A549 (cell line): ENCODE measurements around the gene CALHM3. TPM values are rescaled to one million over a fixed set of nuclear protein-coding genes. Genes with fewer than 3 reads are reported as not detected.

Experiments
- ATAC-seq, 2 experiments: fragments of 200-7000 bp in 1 of 2; fragments of >200 bp in 1 of 2; cut with Nextera tagmentation in 1 of 2; cut with Tn5 transposase in 1 of 2; 3 replicates each; pipeline versions ENCODE4 v1.8.0 to v1.9.1; 2018 to 2020; ENCODE audit warnings: mild to moderate bottlenecking in 1 of 2, moderate library complexity in 1 of 2
- CTCF ChIA-PET: fragments of 300-600 bp; sonication (Branson Sonifier 250); formaldehyde crosslinking; extraction: SDS; loops from one replicate; lab custom pipeline; 2021; ENCODE audit warnings: antibody characterized with exemption, inconsistent platforms; lab: Yijun Ruan, JAX
- POLR2A ChIA-PET: fragments of 350-600 bp; formaldehyde crosslinking; extraction: SDS; loops from one replicate; lab custom pipeline; 2021; ENCODE audit warnings: antibody characterized with exemption, inconsistent platforms; lab: Yijun Ruan, JAX
- DNase-seq, 2 experiments: peaks; one replicate each; pipeline versions ENCODE4 v3.0.0 to v3.0.0-alpha.2; 2011 to 2016; ENCODE audit warnings: low read depth in 1 of 2, low spot score in 1 of 2
- FAIRE-seq: peaks from 2 replicates; lab custom pipeline; 2011; peaks lifted over from hg19 to GRCh38; lab: Jason Lieb, UNC
- H3K27ac ChIP-seq, 2 experiments: fragments of >200 bp; sonication (Bioruptor Twin); formaldehyde crosslinking; 3 replicates each; pipeline ENCODE4 v1.5.1; 2016 to 2017
- H3K4me1 ChIP-seq: fragments of >200 bp; sonication (Bioruptor Twin); formaldehyde crosslinking; 3 replicates; pipeline ENCODE4 v1.6.1; 2016
- H3K4me2 ChIP-seq: fragments of >200 bp; sonication (Bioruptor Twin); formaldehyde crosslinking; 3 replicates; pipeline ENCODE4 v1.6.1; 2016
- H3K4me3 ChIP-seq: fragments of >200 bp; sonication (Bioruptor Twin); formaldehyde crosslinking; 3 replicates; pipeline ENCODE4 v1.5.1; 2016
- H3K9me3 ChIP-seq: fragments of >200 bp; sonication (Bioruptor Twin); formaldehyde crosslinking; 3 replicates; pipeline ENCODE4 v1.6.1; 2016
- EHF ChIP-seq: fragments of 250-450 bp; sonication (Bioruptor Pico); IDR thresholded peaks from 2 replicates; pipeline ENCODE4 v1.5.0; 2020; ENCODE audit warnings: mild to moderate bottlenecking
- EP300 ChIP-seq, 2 experiments: fragments of >200 bp; sonication (Bioruptor Twin); formaldehyde crosslinking; IDR thresholded peaks; 2 replicates in 1 of 2; 3 replicates in 1 of 2; pipeline ENCODE4 v1.6.1; 2016 to 2017
- ESRRA ChIP-seq: fragments of 150-350 bp; IDR thresholded peaks from 2 replicates; pipeline ENCODE4 v1.6.1; 2014; ENCODE audit warnings: mild to moderate bottlenecking, low read length, borderline replicate concordance
- FOXS1 ChIP-seq: fragments of 250-450 bp; sonication (Bioruptor Pico); IDR thresholded peaks from 2 replicates; pipeline ENCODE4 v1.5.0; 2020; ENCODE audit warnings: mild to moderate bottlenecking, moderate library complexity
- HEYL ChIP-seq: fragments of 250-450 bp; sonication (Bioruptor Pico); IDR thresholded peaks from 2 replicates; pipeline ENCODE4 v1.8.0; 2021; ENCODE audit warnings: mild to moderate bottlenecking, moderate library complexity
- HOXB5 ChIP-seq: fragments of 250-450 bp; sonication (Bioruptor Pico); IDR thresholded peaks from 2 replicates; pipeline ENCODE4 v1.5.0; 2020; ENCODE audit warnings: mild to moderate bottlenecking, moderate library complexity
- JUN ChIP-seq, 2 experiments: fragments of >200 bp; sonication (Bioruptor Twin); formaldehyde crosslinking; IDR thresholded peaks; 2 replicates in 1 of 2; 3 replicates in 1 of 2; pipeline ENCODE4 v1.6.1; 2016 to 2017
- JUNB ChIP-seq: fragments of >200 bp; sonication (Bioruptor Twin); formaldehyde crosslinking; IDR thresholded peaks from 2 replicates; pipeline ENCODE4 v1.6.1; 2016
- KDM1A ChIP-seq: fragments of 200-600 bp; sonication (generic); IDR thresholded peaks from 2 replicates; pipeline ENCODE4 v1.6.1; 2016; ENCODE audit warnings: low read depth, mild to moderate bottlenecking
- KDM5A ChIP-seq: fragments of 200-600 bp; sonication (generic); IDR thresholded peaks from 2 replicates; pipeline ENCODE4 v1.6.1; 2016; ENCODE audit warnings: antibody characterized with exemption, mild to moderate bottlenecking
- NPAS2 ChIP-seq: fragments of 250-450 bp; sonication (Bioruptor Pico); IDR thresholded peaks from 2 replicates; pipeline ENCODE4 v1.8.0; 2022; ENCODE audit warnings: mild to moderate bottlenecking, moderate library complexity, borderline replicate concordance
- NR3C1 ChIP-seq: fragments of >200 bp; sonication (Bioruptor Twin); formaldehyde crosslinking; IDR thresholded peaks from 3 replicates; pipeline ENCODE4 v1.6.1; 2017
- POLR2AphosphoS2 ChIP-seq: conservative IDR thresholded peaks from 2 replicates; pipeline ENCODE4 v1.6.1; 2012; ENCODE audit warnings: low read length, improper control_type of control experiment, inconsistent platforms
- RAD21 ChIP-seq, 2 experiments: fragments of >200 bp in 1 of 2; sonication (Bioruptor Twin) in 1 of 2; formaldehyde crosslinking in 1 of 2; IDR thresholded peaks in 1 of 2; conservative IDR thresholded peaks in 1 of 2; 2 replicates in 1 of 2; 3 replicates in 1 of 2; pipeline ENCODE4 v1.6.1; 2012 to 2018; ENCODE audit warnings: inconsistent platforms in 1 of 2
- RFX5 ChIP-seq: fragments of 450-650 bp; IDR thresholded peaks from 2 replicates; pipeline ENCODE4 v1.7.1; 2014; ENCODE audit warnings: antibody characterized with exemption, mild to moderate bottlenecking, moderate library complexity
- TP53 ChIP-seq: fragments of 250-450 bp; sonication (Bioruptor Pico); IDR thresholded peaks from 2 replicates; pipeline ENCODE4 v1.5.0; 2021; ENCODE audit warnings: mild to moderate bottlenecking, moderate library complexity
- ZC3H11A ChIP-seq: fragments of 450-650 bp; IDR thresholded peaks from 2 replicates; pipeline ENCODE4 v1.6.1; 2014; ENCODE audit warnings: antibody characterized with exemption, mild to moderate bottlenecking
- ZNF302 ChIP-seq: fragments of 250-450 bp; sonication (Bioruptor Pico); IDR thresholded peaks from 2 replicates; pipeline ENCODE4 v1.9.0; 2021; ENCODE audit warnings: inconsistent platforms, mild to moderate bottlenecking, moderate library complexity
- ZSCAN20 ChIP-seq: fragments of 250-450 bp; sonication (Bioruptor Pico); IDR thresholded peaks from 2 replicates; pipeline ENCODE4 v1.8.0; 2022; ENCODE audit warnings: mild to moderate bottlenecking, moderate library complexity
- WGBS: methylation state at CpG from one replicate; pipeline ENCODE4 v1.1.6; 2017; ENCODE audit errors: missing lambda C conversion rate; 5-methylcytosine and 5-hydroxymethylcytosine counted together
- polyA plus RNA-seq, 4 experiments: library from polyadenylated mRNA; depleted of rRNA in 3 of 4; stranded (reverse); fragments of >200 nt; fragmentation: RNase III in 1 of 4; extraction: RNeasy Plus Mini Kit Qiagen cat#74134 plus additional on column Dnase treatment in 1 of 4; gene quantifications; 2 replicates in 3 of 4; 3 replicates in 1 of 4; pipeline ENCODE4 v1.2.3, GENCODE V29; 2011 to 2017
- TF ChIP-seq, protein P1 (sequence below): fragments of 200-600 bp; sonication (generic); IDR thresholded peaks from 2 replicates; pipeline ENCODE4 v1.6.1; 2016; ENCODE audit warnings: antibody characterized with exemption, mild to moderate bottlenecking, moderate library complexity
- TF ChIP-seq, protein P2 (sequence below): fragments of 150-350 bp; IDR thresholded peaks from 2 replicates; pipeline ENCODE4 v1.6.1; 2014; ENCODE audit warnings: low read depth, mild to moderate bottlenecking, low read length
- TF ChIP-seq, protein P3 (sequence below): IDR thresholded peaks from 2 replicates; pipeline ENCODE4 v1.6.1; 2012; ENCODE audit warnings: low read depth, borderline replicate concordance

Gene CALHM3
- polyA plus RNA-seq, 2 of the 4 experiments (the other 2 are of a cell fraction) = 0.08 to 0.21 TPM

DNA sequence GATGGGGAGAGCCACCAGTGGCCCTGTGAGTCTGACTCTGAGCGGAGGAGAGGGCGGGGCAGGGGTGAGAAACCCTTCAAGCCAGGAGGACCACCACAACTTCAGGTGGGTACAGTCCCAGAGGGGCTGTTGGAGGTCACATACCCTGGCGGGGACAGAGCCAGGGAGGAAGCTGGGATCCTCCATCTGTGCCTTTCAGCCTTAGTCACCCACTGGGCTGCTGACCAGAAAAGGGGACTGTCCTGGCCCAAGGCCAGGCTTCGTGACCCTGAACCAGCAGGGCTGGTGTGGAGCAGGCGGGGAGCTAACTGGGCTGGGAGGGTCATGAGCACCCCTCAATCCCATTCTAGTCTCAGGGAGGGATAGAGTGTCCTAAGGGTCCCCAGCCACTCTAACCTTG, 1.5 kb upstream of the CALHM3 start:
- no peak for ATAC-seq
- H3K4me1 ChIP-seq = peaks cover 19% of the 10 kb centered on the region
- no peak for FAIRE-seq
- no peak overlapping the region for H3K4me3 ChIP-seq
- H3K4me2 ChIP-seq = no peak overlapping the region
- no peak for TF ChIP-seq TP53
- TF ChIP-seq KDM5A = no peak
- TF ChIP-seq ZSCAN20 = no peak
- TF ChIP-seq, protein P1, sequence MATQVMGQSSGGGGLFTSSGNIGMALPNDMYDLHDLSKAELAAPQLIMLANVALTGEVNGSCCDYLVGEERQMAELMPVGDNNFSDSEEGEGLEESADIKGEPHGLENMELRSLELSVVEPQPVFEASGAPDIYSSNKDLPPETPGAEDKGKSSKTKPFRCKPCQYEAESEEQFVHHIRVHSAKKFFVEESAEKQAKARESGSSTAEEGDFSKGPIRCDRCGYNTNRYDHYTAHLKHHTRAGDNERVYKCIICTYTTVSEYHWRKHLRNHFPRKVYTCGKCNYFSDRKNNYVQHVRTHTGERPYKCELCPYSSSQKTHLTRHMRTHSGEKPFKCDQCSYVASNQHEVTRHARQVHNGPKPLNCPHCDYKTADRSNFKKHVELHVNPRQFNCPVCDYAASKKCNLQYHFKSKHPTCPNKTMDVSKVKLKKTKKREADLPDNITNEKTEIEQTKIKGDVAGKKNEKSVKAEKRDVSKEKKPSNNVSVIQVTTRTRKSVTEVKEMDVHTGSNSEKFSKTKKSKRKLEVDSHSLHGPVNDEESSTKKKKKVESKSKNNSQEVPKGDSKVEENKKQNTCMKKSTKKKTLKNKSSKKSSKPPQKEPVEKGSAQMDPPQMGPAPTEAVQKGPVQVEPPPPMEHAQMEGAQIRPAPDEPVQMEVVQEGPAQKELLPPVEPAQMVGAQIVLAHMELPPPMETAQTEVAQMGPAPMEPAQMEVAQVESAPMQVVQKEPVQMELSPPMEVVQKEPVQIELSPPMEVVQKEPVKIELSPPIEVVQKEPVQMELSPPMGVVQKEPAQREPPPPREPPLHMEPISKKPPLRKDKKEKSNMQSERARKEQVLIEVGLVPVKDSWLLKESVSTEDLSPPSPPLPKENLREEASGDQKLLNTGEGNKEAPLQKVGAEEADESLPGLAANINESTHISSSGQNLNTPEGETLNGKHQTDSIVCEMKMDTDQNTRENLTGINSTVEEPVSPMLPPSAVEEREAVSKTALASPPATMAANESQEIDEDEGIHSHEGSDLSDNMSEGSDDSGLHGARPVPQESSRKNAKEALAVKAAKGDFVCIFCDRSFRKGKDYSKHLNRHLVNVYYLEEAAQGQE = no peak
- TF ChIP-seq HEYL (CRISPR knock-in tag) = no peak
- no peak for TF ChIP-seq JUNB
- no peak for TF ChIP-seq KDM1A
- no peak for TF ChIP-seq ZC3H11A
- TF ChIP-seq, protein P2, sequence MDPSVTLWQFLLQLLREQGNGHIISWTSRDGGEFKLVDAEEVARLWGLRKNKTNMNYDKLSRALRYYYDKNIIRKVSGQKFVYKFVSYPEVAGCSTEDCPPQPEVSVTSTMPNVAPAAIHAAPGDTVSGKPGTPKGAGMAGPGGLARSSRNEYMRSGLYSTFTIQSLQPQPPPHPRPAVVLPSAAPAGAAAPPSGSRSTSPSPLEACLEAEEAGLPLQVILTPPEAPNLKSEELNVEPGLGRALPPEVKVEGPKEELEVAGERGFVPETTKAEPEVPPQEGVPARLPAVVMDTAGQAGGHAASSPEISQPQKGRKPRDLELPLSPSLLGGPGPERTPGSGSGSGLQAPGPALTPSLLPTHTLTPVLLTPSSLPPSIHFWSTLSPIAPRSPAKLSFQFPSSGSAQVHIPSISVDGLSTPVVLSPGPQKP = no peak
- TF ChIP-seq FOXS1 = no peak
- TF ChIP-seq JUN (IDR thresholded peaks at IDR 0.05) = no peak
- TF ChIP-seq HOXB5 (CRISPR knock-in tag) = no peak
- H3K27ac ChIP-seq = no peak overlapping the region
- H3K9me3 ChIP-seq = no peaks in the 10 kb centered on the region
- DNase-seq = no peak
- ChIA-PET POLR2A (no interaction called here), CTCF (interaction anchor here (0.5 to 1.4 kb wide), 9 partner anchors 10 to 147 kb away, joined by 3 to 4 read pairs (median 4); partner anchors contain the start of gene NEURL1)
- 54% methylated on average over 5 of the region's 5 CpGs for WGBS

DNA sequence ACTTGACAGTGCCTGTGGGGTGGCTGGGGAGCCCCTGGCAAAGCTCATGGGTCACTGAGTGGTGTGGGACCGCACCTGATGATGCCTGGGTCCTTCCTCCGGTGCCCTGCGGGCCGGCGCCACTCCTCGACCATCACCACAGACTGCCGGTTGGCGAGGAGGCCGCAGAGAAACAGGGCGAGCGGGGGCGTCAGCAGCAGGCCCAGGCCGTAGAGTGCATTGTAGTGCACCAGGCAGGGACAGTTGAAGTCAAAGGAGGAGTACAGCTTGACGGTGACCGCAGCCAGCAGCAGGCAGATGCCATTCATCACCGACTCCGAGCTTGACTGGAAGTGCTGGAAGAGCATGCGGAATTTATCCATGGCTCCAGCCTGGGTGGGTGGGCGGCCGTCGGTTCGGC, 369 bp downstream of the CALHM3 start:
- peaks cover 19% of the 10 kb centered on the region for H3K4me1 ChIP-seq
- no peak for ATAC-seq
- TF ChIP-seq EHF (no peak), NPAS2 (CRISPR knock-in tag) (no peak), RFX5 (no peak)
- TF ChIP-seq, protein P3, sequence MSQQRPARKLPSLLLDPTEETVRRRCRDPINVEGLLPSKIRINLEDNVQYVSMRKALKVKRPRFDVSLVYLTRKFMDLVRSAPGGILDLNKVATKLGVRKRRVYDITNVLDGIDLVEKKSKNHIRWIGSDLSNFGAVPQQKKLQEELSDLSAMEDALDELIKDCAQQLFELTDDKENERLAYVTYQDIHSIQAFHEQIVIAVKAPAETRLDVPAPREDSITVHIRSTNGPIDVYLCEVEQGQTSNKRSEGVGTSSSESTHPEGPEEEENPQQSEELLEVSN = no peak
- ChIA-PET POLR2A (no interaction called here), CTCF (interaction anchor here (1.0 to 1.3 kb wide), 2 partner anchors 62 to 110 kb away, joined by 3 to 4 read pairs; no protein-coding TSS in a partner anchor)
- H3K4me3 ChIP-seq = no peak overlapping the region
- no peak for DNase-seq
- no peak for FAIRE-seq
- H3K27ac ChIP-seq = peak overlapping the region in 1 of 2 experiments; percentile 58; a peak in 2 of 6 replicates
- no peaks in the 10 kb centered on the region for H3K9me3 ChIP-seq
- H3K4me2 ChIP-seq = peak overlapping the region; percentile 57; the same call in 2 of the 3 replicates
- 89% methylated on average over 22 of the region's 22 CpGs for WGBS

DNA sequence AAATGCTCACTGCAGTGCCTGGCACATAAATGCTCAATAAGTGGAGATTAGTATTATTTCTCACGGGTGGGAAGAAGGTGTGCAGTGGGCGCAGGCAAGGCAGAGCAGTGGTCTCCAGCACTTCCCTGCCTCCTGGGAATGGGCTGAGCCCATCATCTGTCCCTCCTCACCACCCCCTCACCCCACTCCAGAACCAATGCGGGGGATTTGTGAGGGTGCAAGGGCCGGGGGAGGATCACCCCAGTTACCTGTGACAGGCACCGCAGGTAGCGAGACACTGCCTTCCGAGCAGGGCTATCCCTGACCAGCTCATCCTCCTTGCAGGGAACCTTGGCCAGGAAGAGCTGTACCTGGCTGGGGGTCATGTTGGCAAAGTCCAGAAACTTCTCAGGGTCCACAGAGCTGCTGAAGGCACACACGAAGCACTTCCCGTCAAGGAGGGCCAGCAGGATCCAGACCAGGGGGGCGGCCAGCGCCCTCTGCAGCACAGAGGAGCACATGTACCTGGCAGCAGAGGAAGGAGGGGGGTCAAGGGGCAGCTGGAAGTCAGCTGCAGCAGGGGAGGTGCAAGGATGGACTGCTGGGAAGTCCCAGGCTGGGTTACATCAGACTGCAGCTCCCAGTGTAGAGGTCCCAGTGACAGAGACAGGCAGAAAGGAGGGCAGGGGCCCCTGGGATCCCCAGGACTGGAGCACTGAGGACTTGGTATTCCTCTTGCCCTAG, 2.8 kb downstream of the CALHM3 start:
- Histone ChIP-seq H3K9me3 (no peaks in the 10 kb centered on the region), H3K4me1 (peaks cover 27% of the 10 kb centered on the region), H3K4me3 (no peak overlapping the region), H3K27ac (no peak overlapping the region), H3K4me2 (no peak overlapping the region)
- ChIA-PET POLR2A (no interaction called here), CTCF (interaction anchor here (1.2 to 6.8 kb wide), 4 partner anchors 9 to 122 kb away, joined by 3 to 51 read pairs (median 11); no protein-coding TSS in a partner anchor)
- FAIRE-seq (no peak), ATAC-seq (peak; percentile 58 to 77), DNase-seq (peak in 1 of 2 experiments; percentile 39)
- no peak for TF ChIP-seq POLR2AphosphoS2
- TF ChIP-seq HOXB5 (CRISPR knock-in tag) = no peak
- TF ChIP-seq ZNF302 (CRISPR knock-in tag) = no peak
- no peak for TF ChIP-seq NR3C1
- TF ChIP-seq FOXS1 = no peak
- no peak for TF ChIP-seq ESRRA
- TF ChIP-seq EP300 (IDR thresholded peaks at IDR 0.05) = no peak
- TF ChIP-seq RAD21 (conservative IDR thresholded peaks at IDR 0.05 in 1 of 2, IDR thresholded peaks at IDR 0.05 in 1 of 2) = no peak
- WGBS = 57% methylated on average over 10 of the region's 11 CpGs
